Measurements from ENCODE around the gene ADAD1.

The ADAD1 gene

GRCh38 chr4:122456231-122457116 is 77.7 kb downstream of the ADAD1 start, which contains the start of gene IL2:
IL2 (minus strand) TSS chr4:122456725; CDS start chr4:122456440, 285 bp downstream.
- DNase-seq: peak; percentile 16

GRCh38 chr4:122458625-122459024 is 79.8 kb downstream of the ADAD1 start:
- DNase-seq: peak; percentile 85

- no peak for DNase-seq
These were observed 90.6 kb downstream of the ADAD1 start for GRCh38 chr4:122469457-122469856.

- no peak for DNase-seq
These were observed 96.4 kb downstream of the ADAD1 start for GRCh38 chr4:122475233-122475632.

GRCh38 chr4:122476126-122476525 is 97.3 kb downstream of the ADAD1 start:
- DNase-seq: no peak

DNA sequence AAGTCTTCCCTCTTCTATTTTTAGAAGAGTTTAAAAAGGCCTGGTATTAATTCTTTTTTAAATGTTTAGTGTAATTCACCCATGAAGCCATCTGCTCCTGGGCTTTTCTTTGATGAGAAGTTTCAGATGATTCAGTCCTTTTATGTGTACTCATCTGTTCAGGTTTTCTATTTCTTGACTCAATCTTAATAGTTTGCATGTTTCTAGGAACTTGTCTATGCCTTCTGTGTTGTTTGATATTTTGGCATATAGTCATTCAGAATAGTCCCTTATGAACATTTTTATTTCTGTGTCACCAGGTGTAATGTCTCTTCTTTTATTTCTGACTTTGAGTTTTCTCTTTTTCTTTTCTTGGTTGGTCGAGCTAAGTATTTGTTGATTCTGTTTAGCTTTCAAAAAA is 97.9 kb downstream of the ADAD1 start:
- no peak for DNase-seq
